Measurements from ENCODE around the gene LHPP.

LHPP gene

GRCh38 chr10:124647421-124648130 lies 186.0 kb downstream of the LHPP start:
- no peak overlapping the region for H3K4me3 ChIP-seq (ENCODE audit: severe bottlenecking)
- no peaks in the 10 kb centered on the region for H3K27me3 ChIP-seq (ENCODE audit: insufficient read depth, poor library complexity, severe bottlenecking)
- H3K9me3 ChIP-seq (ENCODE audit: severe bottlenecking), result no peaks in the 10 kb centered on the region
- TF ChIP-seq CTCF (IDR thresholded peaks at IDR 0.05; ENCODE audit: poor library complexity, severe bottlenecking), result no peak
- no peak for DNase-seq (ENCODE audit: low spot score)
- H3K4me1 ChIP-seq (ENCODE audit: insufficient read depth, poor library complexity, severe bottlenecking), result peaks cover 34% of the 10 kb centered on the region
- H3K36me3 ChIP-seq (ENCODE audit: low read depth), result no peaks in the 10 kb centered on the region
- peak overlapping the region; percentile 52 for H3K27ac ChIP-seq (ENCODE audit: poor library complexity, severe bottlenecking)
- ATAC-seq (ENCODE audit: low read depth), result peak; percentile 59; the same call in 2 of the 3 replicates

GRCh38 chr10:124648131-124648475 lies 186.5 kb downstream of the LHPP start:
- no peak for TF ChIP-seq CTCF (IDR thresholded peaks at IDR 0.05; ENCODE audit: poor library complexity, severe bottlenecking)
- no peaks in the 10 kb centered on the region for H3K36me3 ChIP-seq (ENCODE audit: low read depth)
- H3K27me3 ChIP-seq (ENCODE audit: insufficient read depth, poor library complexity, severe bottlenecking), result no peaks in the 10 kb centered on the region
- no peaks in the 10 kb centered on the region for H3K9me3 ChIP-seq (ENCODE audit: severe bottlenecking)
- H3K4me1 ChIP-seq (ENCODE audit: insufficient read depth, poor library complexity, severe bottlenecking), result peaks cover 34% of the 10 kb centered on the region
- peak overlapping the region; percentile 52 for H3K27ac ChIP-seq (ENCODE audit: poor library complexity, severe bottlenecking)
- H3K4me3 ChIP-seq (ENCODE audit: severe bottlenecking), result no peak overlapping the region
- DNase-seq (ENCODE audit: low spot score) (no peak), ATAC-seq (ENCODE audit: low read depth) (no peak)

GRCh38 chr10:124648738-124649137 lies 187.1 kb downstream of the LHPP start:
- peaks cover 34% of the 10 kb centered on the region for H3K4me1 ChIP-seq (ENCODE audit: insufficient read depth, poor library complexity, severe bottlenecking)
- H3K27me3 ChIP-seq (ENCODE audit: insufficient read depth, poor library complexity, severe bottlenecking), result no peaks in the 10 kb centered on the region
- H3K27ac ChIP-seq (ENCODE audit: poor library complexity, severe bottlenecking), result peak overlapping the region; percentile 52
- peak; percentile 59 for ATAC-seq (ENCODE audit: low read depth)
- no peak for DNase-seq (ENCODE audit: low spot score)
- no peaks in the 10 kb centered on the region for H3K9me3 ChIP-seq (ENCODE audit: severe bottlenecking)
- no peaks in the 10 kb centered on the region for H3K36me3 ChIP-seq (ENCODE audit: low read depth)
- no peak overlapping the region for H3K4me3 ChIP-seq (ENCODE audit: severe bottlenecking)
- no peak for TF ChIP-seq CTCF (IDR thresholded peaks at IDR 0.05; ENCODE audit: poor library complexity, severe bottlenecking)

GRCh38 chr10:124649214-124649613 lies 187.6 kb downstream of the LHPP start:
- H3K4me3 ChIP-seq (ENCODE audit: severe bottlenecking), result no peak overlapping the region
- H3K4me1 ChIP-seq (ENCODE audit: insufficient read depth, poor library complexity, severe bottlenecking), result peaks cover 36% of the 10 kb centered on the region
- ATAC-seq (ENCODE audit: low read depth) (peak; percentile 4; the same call in 2 of the 3 replicates), DNase-seq (ENCODE audit: low spot score) (no peak)
- H3K27me3 ChIP-seq (ENCODE audit: insufficient read depth, poor library complexity, severe bottlenecking), result no peaks in the 10 kb centered on the region
- H3K9me3 ChIP-seq (ENCODE audit: severe bottlenecking), result no peaks in the 10 kb centered on the region
- no peak for TF ChIP-seq CTCF (IDR thresholded peaks at IDR 0.05; ENCODE audit: poor library complexity, severe bottlenecking)
- H3K36me3 ChIP-seq (ENCODE audit: low read depth), result no peaks in the 10 kb centered on the region
- H3K27ac ChIP-seq (ENCODE audit: poor library complexity, severe bottlenecking), result peak overlapping the region; percentile 52

GRCh38 chr10:124650263-124650662 lies 188.6 kb downstream of the LHPP start:
- no peak for ATAC-seq (ENCODE audit: low read depth)
- H3K4me3 ChIP-seq (ENCODE audit: severe bottlenecking), result no peak overlapping the region
- H3K4me1 ChIP-seq (ENCODE audit: insufficient read depth, poor library complexity, severe bottlenecking), result peaks cover 47% of the 10 kb centered on the region
- no peaks in the 10 kb centered on the region for H3K36me3 ChIP-seq (ENCODE audit: low read depth)
- no peaks in the 10 kb centered on the region for H3K27me3 ChIP-seq (ENCODE audit: insufficient read depth, poor library complexity, severe bottlenecking)
- H3K9me3 ChIP-seq (ENCODE audit: severe bottlenecking), result no peaks in the 10 kb centered on the region
- no peak overlapping the region for H3K27ac ChIP-seq (ENCODE audit: poor library complexity, severe bottlenecking)
- DNase-seq (ENCODE audit: low spot score), result no peak
- TF ChIP-seq CTCF (IDR thresholded peaks at IDR 0.05; ENCODE audit: poor library complexity, severe bottlenecking), result no peak
